ELR (cell line): ENCODE results near the gene KRTAP12-1.
"Not testable (repeated sequence)": the region's sequence is repeated elsewhere in the genome, so short reads cannot be mapped to it uniquely, and the experiment has no call there.

Source experiments
- DNase-seq: peaks from one replicate; pipeline ENCODE4 v3.0.0-alpha.2; 2015; ENCODE audit warnings: low read depth

The KRTAP12-1 gene

DNA sequence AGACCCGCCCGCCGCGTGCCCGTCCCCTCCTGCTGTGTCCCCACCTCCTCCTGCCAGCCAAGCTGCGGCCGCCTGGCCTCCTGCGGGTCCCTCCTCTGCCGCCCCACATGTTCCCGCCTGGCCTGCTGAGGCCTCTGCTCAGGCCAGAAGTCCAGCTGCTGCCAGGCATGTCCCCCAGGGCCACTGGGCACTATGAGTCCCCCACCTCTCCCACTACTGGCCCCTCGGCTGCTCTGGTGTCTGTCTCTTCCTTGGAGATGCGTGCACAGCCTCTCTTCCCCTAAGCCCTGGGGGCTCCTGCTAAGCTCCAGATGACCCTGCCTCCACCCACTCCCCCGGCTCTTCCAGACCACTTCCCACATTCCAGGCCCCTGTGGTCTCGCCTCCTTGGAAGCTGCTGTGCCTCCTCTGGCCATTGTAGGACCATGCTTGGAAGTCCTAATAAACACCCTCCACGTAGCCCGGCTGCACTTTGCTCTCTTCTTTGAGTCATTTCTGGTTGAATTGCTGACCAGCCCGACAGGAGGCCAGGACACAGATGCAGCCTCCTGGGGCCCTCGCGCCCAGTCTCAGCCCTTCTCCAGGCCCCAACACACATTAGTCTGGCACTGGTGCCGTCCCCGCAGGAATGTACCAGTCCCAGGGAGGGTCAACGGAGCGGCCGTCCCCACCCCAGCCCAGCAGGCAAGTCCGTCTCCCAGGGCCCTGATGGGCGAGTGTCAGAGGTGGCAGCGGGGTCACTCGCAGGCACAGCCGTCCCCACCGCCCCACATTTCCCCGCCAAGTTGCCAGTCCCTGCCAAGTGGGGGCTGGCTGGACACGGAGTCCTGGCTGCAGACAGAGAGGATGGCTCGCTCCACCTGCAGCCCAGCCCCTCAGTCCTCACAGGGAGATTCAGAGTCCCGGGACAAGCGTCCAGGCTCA is 16.1 kb upstream of the KRTAP12-1 start:
- no peak for DNase-seq

DNA sequence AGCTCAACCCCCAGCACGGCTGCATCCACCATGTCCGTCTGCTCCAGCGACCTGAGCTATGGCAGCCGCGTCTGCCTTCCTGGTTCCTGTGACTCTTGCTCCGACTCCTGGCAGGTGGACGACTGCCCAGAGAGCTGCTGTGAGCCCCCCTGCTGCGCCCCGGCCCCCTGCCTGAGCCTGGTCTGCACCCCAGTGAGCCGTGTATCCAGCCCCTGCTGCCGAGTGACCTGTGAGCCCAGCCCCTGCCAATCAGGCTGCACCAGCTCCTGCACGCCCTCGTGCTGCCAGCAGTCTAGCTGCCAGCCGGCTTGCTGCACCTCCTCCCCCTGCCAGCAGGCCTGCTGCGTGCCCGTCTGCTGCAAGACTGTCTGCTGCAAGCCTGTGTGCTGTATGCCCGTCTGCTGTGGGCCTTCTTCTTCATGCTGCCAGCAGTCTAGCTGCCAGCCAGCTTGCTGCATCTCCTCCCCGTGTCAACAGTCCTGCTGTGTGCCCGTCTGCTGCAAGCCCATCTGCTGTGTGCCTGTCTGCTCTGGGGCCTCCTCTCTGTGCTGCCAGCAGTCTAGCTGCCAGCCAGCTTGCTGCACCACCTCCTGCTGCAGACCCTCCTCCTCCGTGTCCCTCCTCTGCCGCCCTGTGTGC is 15.3 kb upstream of the KRTAP12-1 start, which contains the start of gene KRTAP10-12:
TSS of gene KRTAP10-12 (plus strand) at position 1 of the 639 bp plus-strand sequence. CDS start at position 31, 30 bp downstream.
- not testable (repeated sequence) for DNase-seq

DNA sequence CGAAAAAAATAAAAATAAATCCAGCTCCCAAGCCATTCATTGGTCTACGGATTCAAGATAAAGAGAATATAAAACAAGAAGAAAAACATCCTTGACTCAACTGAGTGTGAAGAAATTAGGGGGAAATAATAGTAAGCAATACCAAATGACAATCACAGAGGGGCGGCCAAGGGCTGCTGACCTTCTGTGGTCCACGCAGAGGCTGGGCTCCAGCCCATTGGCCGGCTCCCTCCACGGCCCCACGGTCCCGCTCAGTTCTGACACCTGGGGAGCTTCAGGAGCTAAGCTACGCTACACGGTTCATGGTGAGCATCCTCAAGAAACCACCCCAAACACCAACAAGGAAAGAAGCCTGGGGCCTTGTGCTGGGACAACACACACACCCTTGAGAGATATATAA is 14.6 kb upstream of the KRTAP12-1 start:
- DNase-seq, result no peak

DNA sequence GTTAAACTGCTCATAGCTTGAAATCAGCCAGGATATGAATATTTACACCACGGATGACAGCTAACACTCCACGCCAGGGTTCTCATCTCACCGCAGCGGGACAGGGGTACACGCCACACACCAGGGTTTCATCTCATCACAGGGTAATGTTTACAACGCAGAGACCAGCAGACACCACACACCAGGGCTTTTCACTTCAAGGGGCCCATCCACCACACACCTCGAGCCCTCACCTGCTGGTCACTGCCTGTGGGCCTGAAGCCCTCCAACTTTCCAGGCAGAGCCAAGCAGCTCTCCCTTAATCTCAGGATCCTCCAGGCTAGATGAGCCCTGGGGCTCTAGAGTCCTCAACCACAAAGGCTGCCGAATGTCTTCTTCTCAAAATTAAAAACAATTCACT is 13.7 kb upstream of the KRTAP12-1 start:
- DNase-seq, result no peak

DNA sequence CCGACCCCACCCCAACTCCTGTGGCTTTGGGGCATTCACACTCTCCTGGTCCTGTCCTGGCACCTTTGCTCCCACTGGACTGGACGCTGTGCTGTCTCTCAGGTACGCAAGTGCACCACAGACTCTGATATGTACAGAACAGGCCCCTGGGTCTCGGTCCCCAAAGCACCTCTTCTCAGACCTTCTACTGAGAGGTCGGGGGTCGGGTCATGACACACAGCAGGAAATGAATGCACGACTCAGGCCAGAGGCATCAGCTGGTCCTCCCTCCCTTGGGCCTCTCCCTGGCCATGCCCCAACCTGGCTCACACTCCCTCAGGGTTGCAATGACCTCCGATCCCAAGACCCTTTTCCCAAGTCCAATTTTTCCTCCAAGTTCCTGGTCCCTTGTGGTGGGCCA is 13.2 kb upstream of the KRTAP12-1 start:
- DNase-seq, result no peak

DNA sequence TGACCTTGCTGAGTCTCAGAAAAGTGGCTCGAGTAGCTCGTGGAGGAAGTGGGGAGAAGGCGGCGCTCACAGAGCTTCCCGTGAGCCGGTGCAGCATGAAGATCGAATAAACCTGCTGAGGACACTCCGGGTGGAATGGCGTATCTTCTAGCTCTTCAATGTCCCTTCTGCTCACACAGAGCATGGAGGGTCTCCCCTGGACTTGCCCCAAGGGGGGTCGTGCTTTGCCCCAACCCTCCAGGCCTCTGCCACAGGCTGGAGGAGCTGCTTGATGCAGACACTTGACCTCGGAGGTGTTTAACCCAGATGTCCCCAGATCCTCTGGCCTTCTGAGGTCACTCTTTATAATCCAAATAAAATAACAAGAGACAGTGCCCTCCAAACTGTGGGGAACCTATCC is 12.8 kb upstream of the KRTAP12-1 start:
- no peak for DNase-seq

DNA sequence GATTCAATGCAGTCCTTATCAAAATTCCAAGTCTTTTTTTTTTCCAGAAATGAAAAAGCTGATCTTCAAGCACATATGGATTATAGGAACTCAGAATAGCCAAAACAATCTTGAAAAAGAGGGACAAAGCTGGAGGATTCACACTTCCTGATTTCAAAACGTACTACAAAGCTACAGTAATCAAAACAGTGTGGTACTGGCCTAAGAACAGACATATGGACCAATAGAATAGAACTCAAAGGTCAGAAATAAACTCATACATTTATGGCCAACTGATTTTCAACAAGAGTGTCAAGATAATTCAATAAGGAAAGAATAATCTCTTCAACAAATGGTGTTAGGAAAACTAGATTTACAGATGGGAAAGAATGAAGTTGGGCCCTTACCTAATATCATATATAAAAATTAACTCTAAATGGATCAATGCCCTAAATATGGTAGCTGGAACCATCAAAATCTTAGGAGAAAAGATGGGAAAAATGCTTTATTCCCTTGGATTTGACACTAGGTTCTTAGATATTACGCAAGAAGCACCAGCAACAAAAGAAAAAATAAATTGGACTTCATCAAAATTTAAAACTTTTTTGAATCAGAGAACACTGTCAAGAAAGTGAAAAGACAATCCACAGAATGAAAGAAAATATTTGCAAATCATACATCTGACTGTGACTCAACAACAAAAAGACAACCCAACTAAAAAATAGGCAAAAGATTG is 11.0 kb upstream of the KRTAP12-1 start:
- DNase-seq, result no peak

DNA sequence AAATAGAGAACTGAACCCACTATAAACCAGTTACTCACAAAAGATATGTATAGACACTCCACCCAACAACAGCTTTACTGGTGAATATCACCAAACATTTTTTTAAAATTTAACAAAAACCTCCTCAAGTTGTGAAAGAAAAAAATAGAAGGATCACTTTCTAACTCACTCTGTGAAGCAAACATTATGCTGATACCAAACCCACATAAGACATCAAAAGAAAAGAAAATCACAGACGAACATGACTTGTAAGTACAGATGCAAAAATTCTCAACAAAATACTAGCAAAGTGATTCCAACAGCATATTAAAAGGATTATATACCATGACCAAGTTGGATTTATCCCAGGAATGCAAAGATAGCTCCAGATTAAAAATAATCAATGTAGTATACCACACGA is 9.7 kb upstream of the KRTAP12-1 start:
- DNase-seq, result no peak

DNA sequence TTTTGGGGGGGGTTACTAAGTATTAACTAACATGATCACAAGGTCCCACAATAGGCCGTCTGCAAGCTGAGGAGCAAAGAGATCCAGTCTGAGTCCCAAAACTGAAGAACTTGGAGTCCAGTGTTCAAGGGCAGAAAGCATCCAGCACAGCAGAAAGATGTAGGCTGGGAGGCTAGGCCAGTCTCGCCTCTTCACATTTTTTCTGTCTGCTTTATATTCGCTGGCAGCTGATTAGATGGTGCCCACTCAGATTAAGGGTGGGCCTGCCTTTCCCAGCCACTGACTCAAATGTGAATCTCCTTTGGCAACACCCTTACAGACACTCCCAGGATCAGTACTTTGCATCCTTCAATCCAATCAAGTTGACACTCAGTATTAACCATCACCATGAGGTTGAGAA is 7.8 kb upstream of the KRTAP12-1 start:
- DNase-seq, result not testable (repeated sequence)

DNA sequence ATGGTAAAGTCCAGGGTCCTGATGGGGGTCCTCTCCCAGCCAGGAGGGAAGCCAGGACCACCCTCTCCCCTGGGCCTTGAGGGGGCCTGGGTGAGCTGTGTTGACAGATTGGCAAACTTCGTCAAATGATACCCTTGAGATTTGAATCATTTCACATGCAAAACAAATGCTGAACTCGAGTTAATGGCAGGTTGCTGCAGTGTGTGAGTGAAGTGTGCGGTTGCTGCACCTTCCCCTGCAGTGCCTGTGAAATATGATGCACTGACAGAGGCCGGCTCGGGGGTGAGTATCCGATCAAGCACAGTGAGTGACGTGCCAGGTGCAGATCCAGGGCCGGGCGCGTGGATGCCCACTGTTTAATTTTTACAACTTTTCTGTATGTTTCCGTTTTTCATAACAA is 5.7 kb upstream of the KRTAP12-1 start:
- DNase-seq, result no peak

DNA sequence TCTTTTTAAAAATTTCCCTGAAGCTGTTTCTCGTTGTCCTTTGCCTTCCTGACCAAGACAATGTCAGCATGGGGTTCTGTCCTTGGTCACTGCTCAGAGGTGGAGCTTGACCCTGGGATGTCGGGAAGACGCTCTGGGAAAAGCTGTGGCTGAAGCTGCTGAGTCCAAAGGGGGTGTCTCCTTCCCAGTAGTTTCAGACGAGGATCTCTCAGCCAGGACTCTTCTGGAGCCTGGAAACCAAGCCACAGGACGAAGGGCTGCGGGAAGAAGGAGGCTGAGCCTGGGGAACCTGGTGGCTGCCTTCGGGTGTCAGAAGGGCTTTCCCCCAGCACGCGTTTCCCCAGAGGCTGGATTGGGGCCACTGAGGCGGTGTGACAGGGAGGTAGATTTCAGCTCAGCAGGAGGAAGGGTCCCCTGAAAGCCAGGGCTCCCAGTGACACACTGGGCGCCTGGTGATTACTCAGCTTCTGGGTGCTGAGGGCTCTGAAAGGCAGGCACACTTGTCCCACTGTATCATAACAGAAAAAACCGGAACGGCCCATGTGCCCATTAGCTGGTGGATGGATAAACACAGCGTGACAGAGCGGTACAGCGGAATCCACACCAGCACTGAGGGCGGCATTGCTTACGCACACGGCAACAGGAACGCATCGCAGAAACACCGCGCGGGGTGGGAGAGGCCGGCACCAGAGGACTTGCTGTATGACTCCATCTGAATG is 5.0 kb upstream of the KRTAP12-1 start:
- no peak for DNase-seq

DNA sequence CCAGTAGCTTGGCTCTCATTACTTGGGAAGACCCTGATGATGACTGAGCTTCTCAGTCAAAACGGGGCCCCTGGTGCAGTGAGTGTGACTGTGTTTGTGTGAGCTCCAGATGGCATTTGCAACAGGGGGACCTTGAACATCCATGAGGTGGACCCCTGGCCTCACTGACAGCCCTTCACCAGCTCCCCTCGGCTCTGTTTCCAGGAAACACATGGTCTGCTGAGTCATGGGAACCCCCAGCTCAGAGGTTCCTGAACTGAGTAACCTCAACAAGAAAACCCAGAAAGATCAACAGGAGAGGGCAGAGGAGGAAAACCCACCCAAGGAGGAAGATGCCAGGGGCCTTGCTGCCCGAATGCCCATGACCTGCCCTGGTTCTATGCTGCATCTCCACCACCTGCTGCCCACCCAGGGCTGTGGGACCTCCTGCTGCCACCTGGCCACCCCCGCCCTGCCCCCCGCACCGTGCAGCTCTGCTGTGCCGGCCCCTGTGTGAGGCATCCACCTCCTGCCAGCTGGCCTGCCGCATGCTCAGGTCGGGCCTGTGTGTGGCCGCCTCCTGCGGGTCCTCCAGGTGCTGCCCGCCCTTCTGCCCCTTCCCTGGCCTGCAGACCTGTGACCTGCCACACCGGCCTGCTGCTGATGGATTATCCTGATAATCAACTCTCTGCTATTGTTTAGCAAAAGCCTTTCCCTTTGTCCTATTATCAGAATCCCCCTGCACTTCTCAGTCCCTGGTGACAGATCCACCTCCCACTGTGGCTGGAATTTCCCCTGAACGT is 4.2 kb upstream of the KRTAP12-1 start:
- DNase-seq, result no peak

DNA sequence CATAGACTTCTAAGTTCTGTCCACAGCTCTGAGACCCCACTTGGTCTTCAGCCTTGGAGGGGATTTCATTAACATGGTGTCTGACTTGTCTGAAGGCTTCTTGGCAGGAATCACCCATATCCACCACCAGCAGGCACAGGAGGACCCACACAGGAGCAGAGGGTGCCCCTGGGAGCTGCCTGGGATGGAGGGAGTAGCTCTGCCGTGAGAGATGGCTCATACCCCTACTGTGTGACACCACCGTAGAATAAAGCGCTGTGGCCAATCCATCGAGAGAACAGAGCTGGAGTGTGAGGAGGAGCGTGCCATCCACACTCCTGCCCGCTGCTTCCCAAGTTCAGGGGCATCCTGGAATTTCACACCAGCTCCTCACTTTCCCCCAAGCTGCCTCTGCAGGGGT is 3.1 kb upstream of the KRTAP12-1 start:
- not testable (repeated sequence) for DNase-seq

DNA sequence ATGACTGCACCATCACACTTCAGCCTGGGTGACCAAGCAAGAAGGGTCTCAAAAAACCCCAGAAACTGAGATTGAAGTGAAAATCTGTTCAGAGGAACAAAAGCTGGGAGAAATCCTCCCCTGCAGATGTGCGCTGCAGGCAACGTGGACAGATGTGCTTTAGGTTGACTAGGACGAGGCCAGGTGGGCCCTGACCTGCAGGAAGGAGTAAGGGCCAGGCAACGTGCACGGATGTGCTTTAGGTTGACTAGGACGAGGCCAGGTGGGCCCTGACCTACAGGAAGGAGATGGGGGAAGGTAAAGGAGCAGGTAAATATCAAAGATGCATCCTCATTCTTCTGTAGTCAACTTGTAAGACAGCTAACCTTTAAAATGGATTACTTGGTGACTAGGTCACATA is 2.5 kb upstream of the KRTAP12-1 start:
- no peak for DNase-seq

DNA sequence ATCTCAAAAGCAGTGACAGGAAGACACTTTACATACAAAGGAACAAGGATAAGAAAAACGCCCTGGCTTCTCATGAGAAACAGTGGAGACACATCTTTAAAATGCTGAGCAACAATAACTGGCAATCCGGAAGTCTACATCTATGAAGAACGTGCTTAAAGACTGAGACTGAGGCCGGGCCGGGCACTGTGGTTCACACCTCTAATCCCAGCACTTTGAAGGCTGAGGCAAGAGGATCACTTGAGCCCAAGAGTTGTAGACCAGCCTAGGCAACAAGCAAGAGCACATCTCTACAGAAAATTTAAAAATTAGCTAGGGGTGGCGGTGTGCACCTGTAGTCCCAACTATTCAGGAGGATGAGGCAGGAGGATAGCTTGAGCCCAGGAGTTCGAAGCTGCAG is 2.1 kb upstream of the KRTAP12-1 start:
- DNase-seq, result no peak

DNA sequence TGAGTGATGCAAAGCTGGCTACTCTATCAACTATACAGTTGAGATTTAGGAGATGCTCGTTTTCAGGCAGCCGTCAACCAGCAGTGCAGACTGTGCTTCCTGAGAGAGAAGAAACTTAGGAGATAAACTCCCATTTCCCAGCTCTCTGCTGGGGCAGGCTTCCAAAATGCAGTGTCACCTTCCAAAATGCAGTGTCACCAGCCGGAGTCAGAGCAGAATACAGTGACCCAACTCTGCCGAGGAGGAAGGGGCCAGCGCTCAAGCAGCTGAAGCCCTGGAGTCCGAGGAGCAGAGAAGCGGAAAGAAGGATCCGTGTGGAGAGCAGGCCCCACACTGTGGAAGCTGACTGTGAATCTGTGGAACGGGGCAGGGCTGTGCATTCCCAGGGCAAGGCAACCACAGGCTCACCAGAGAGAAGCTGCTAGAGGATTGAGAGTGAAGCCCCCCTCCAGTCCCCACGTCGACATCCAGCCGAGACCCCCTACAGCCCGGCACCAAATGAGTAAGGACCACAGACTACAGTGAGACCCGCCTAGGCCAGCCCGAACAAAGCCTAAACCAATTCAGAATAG is 703 bp upstream of the KRTAP12-1 start:
- no peak for DNase-seq

DNA sequence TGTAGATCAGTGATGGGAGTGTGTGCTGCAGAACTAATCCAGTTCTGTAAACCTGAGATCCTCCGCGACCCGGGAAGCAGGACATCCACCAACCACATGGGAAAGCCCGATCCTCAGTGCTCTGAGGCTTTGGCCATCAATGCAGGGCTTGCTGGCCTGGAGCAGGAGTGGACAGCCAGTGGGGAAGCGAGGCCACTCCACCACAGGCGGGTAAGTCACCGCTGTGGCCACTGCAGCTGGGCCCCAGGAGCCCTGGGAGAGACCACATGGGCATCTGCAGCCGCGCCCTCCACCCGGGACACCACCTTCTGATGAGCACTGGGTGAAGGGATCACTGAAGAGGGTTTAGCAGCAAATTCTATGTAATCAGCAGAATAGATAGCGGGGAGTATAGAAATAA is 811 bp downstream of the KRTAP12-1 start:
- no peak for DNase-seq

DNA sequence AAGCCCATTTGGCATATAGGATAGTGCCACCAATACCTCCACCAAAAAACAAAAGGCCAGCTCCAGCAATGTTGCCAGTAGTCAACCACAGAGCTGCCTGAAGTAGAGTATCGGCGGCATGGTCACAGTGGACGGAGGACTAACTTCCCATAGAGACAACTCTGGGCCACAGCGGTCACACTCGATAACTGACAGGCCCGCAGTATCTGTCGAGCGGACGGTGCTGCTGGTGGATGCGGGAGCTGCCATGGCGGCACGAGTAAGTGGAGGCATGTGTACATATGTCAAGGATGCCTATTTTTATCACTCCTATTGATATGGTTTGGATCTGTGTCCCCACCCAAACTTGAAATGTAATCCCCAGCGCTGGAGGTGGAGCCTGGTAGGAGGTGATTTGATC is 4.1 kb downstream of the KRTAP12-1 start:
- DNase-seq, result no peak

DNA sequence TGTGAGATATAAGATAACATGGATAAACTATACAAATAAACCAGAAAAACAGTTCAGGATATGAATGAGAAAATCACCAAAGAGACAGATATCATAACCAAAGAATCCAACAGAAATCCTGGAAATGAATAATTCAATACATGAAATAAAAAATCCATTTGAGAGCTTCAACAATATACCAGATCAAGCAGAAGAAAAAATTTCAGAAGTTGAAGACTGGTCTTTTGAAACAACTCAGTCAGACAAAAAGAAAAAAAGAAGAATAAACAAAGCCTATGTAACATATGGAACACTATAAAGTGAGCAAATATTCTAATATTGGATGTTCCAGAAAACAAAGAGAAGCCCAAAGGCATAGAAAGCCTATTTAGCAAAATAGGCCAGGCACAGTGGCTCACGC is 10.1 kb downstream of the KRTAP12-1 start:
- no peak for DNase-seq

DNA sequence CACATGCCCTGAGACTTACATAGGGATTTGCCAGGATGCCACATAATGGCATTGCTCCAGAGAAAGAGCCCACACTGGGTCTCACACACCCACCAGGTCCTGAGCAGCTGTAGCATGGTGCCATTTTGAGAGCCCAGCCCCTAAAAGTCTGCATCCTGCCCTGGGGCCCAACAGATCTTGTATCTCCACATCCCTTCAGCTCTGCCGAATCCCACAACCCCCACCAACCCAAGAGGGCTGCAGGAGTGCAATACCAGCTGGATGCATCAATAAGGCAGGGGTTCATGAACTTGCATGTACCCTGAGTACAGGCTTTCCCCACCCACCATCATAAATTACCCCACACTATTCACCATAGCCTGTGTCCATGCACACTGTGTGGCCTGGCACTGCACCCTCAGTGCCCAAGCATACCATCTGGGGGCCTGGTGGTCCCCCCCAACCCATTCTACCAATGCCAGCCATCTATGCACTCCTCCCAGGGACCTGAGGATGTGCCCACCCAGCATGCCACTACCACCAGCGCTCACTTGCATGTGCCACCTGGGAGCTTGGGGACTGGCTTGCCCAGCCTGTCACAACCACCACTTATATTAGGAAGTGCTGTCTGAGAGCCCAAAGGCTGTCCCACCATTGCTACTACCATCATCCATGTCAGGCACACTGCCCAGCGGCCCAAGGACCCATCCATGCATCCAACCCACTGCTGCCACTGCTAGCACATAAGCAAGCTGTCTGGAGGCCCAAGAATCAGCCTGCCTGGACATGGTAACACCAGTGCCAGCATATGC is 11.1 kb downstream of the KRTAP12-1 start:
- DNase-seq, result no peak
